Measurements from ENCODE around the gene CUEDC2. TPM values are rescaled to one million over a fixed set of nuclear protein-coding genes. Genes with fewer than 3 reads are reported as not detected.

Gene CUEDC2
- total RNA-seq, 1 donor from 2014 or later, result 64.2 TPM

- no peaks in the 10 kb centered on the region for H3K9me3 Mint-ChIP-seq
- peaks cover 68% of the 10 kb centered on the region for H3K36me3 Mint-ChIP-seq (ENCODE audit: low read depth)
- peak; percentile 62 for DNase-seq
These were observed 34.9 kb downstream of the CUEDC2 start for GRCh38 chr10:102397222-102398171.

DNA sequence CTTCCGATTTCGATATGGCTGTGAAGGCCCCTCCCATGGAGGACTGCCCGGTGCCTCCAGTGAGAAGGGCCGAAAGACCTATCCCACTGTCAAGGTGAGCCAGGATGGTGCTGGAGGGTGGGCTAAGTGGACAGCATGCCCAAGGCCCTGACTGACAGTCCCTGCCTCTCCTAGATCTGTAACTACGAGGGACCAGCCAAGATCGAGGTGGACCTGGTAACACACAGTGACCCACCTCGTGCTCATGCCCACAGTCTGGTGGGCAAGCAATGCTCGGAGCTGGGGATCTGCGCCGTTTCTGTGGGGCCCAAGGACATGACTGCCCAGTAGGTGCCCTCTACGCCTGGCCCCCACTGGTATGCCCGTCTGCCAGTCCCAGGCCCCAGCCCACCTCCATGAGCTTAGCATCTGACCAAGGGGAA, 35.6 kb downstream of the CUEDC2 start:
- H3K36me3 Mint-ChIP-seq (ENCODE audit: low read depth), result peaks cover 62% of the 10 kb centered on the region

More at GRCh38 chr10:102397222-102398171, 34.9 kb downstream of the CUEDC2 start:
- Mint-ChIP-seq H3K27ac (peak overlapping the region; percentile 100), H3K4me3 (peak overlapping the region; percentile 90), H3K27me3 (no peaks in the 10 kb centered on the region), H3K4me1 (peaks cover 46% of the 10 kb centered on the region)
- intact Hi-C loops (cut with micrococcal nuclease), result no loop called here

GRCh38 chr10:102396317-102396650, 36.1 kb downstream of the CUEDC2 start:
- intact Hi-C loops (cut with micrococcal nuclease), result no loop called here
- no peaks in the 10 kb centered on the region for H3K27me3 Mint-ChIP-seq
- peaks cover 49% of the 10 kb centered on the region for H3K4me1 Mint-ChIP-seq
- H3K4me3 Mint-ChIP-seq, result peak overlapping the region; percentile 90
- H3K27ac Mint-ChIP-seq, result peak overlapping the region; percentile 100
- no peaks in the 10 kb centered on the region for H3K9me3 Mint-ChIP-seq
- peak; percentile 71 for DNase-seq
- peaks cover 59% of the 10 kb centered on the region for H3K36me3 Mint-ChIP-seq (ENCODE audit: low read depth)

More for the DNA sequence above, 35.6 kb downstream of the CUEDC2 start:
- peak overlapping the region; percentile 90 for H3K4me3 Mint-ChIP-seq
- H3K9me3 Mint-ChIP-seq, result no peaks in the 10 kb centered on the region
- peaks cover 49% of the 10 kb centered on the region for H3K4me1 Mint-ChIP-seq
- intact Hi-C loops (cut with micrococcal nuclease), result no loop called here
- H3K27me3 Mint-ChIP-seq, result no peaks in the 10 kb centered on the region
- peak overlapping the region; percentile 100 for H3K27ac Mint-ChIP-seq
- peak; percentile 58 for DNase-seq

GRCh38 chr10:102395400-102396316, 36.7 kb downstream of the CUEDC2 start, which contains the start of gene NFKB2:
Gene NFKB2 (plus strand): TSS chr10:102395705. CDS start chr10:102395960, 255 bp downstream.
- H3K36me3 Mint-ChIP-seq (ENCODE audit: low read depth), result peaks cover 55% of the 10 kb centered on the region
- peak within 1 kb of the TSS; percentile 90 for H3K4me3 Mint-ChIP-seq
- intact Hi-C loops (cut with micrococcal nuclease), result loop anchor here (1.0 to 2.0 kb wide), 4 partner anchors 150 to 263 kb away; partner anchors contain the start of genes GBF1 and NOLC1
- H3K4me1 Mint-ChIP-seq, result peaks cover 51% of the 10 kb centered on the region
- H3K27ac Mint-ChIP-seq, result peak within 1 kb of the TSS; percentile 100
- H3K27me3 Mint-ChIP-seq, result peaks cover 3% of the 10 kb centered on the region
- DNase-seq, result peak; percentile 98
- no peaks in the 10 kb centered on the region for H3K9me3 Mint-ChIP-seq

GRCh38 chr10:102394801-102395399, 37.5 kb downstream of the CUEDC2 start:
- Mint-ChIP-seq H3K4me3 (peak overlapping the region; percentile 90), H3K27ac (peak overlapping the region; percentile 100)

DNA sequence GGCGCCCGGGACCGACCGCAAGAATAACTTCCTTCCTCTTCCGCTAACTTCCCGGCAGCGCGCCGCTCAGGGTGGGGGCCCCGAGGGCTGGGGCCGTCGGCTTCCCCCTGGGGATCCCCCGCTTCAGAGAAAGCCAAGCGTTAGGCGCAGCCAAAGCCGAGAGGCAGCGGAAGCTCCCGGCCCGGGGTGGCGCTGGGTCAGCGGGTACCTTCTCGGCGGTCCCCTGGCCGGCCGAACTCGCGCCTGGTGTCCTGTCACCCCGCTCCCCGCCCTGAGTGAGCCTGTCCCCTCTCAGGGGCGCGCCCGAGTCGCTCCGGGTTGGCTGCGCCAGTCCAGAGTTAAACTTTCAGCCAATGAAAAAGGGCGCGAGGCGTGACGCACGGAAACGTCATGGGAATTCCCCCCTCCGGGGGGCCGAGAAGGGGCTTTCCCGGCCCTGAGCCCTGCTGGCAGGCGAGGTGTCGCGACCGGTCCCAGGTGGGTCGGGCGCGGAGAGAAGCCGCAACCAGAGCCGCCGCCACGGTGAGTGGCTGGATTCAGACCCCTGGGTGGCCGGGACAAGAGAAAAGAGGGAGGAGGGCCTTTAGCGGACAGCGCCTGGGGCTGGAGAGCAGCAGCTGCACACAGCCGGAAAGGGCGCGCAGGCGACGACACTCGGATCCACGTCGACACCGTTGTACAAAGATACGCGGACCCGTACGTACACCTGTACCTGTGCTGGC, 38.1 kb downstream of the CUEDC2 start:
- Mint-ChIP-seq H3K27me3 (peaks cover 3% of the 10 kb centered on the region), H3K36me3 (ENCODE audit: low read depth) (peaks cover 41% of the 10 kb centered on the region), H3K9me3 (no peaks in the 10 kb centered on the region), H3K4me3 (peak overlapping the region; percentile 90), H3K4me1 (peaks cover 41% of the 10 kb centered on the region), H3K27ac (peak overlapping the region; percentile 100)
- peak; percentile 100 for DNase-seq
- intact Hi-C loops (cut with micrococcal nuclease), result loop anchor here (1.0 to 5.0 kb wide), 11 partner anchors 15 to 252 kb away; partner anchors contain the start of gene ACTR1A

More at GRCh38 chr10:102394801-102395399, 37.5 kb downstream of the CUEDC2 start:
- DNase-seq, result no peak
- peaks cover 45% of the 10 kb centered on the region for H3K4me1 Mint-ChIP-seq
- H3K27me3 Mint-ChIP-seq, result peaks cover 3% of the 10 kb centered on the region
- no peaks in the 10 kb centered on the region for H3K9me3 Mint-ChIP-seq
- intact Hi-C loops (cut with micrococcal nuclease), result loop anchor here (1.0 to 5.0 kb wide), 14 partner anchors 14 to 263 kb away; partner anchors contain the start of genes ACTR1A, GBF1 and NOLC1
- H3K36me3 Mint-ChIP-seq (ENCODE audit: low read depth), result peaks cover 47% of the 10 kb centered on the region

DNA sequence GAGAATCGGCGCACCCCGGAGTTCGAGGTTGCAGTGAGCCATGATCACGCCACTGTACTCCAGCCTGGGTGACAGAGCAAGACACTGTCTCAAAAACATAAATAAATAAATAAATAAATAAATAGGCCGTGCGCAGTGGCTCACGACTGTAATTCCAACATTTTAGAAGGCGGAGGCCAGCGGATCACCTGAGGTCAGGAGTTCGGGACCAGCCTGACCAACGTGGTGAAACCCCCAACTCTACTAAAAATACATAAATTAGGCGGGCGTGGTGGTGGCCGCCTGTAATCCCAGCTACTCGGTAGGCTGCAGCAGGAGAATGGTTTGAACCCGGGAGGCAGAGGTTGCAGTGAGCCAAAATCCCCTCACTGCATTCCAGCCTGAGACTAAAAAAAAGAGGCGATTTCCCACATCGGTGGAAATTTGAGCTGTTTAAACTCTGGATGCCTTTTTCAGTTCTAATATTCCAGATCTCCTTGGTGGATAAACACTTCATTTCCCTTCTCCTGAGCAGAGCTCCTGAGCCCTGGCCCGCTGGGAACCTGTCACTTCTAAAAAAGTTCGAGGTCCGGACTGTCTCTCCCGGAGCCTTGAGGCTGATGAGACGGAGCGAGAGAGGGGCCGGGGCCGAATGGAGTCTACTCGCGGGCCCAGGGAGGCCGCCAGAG, 38.8 kb downstream of the CUEDC2 start:
- Mint-ChIP-seq H3K9me3 (no peaks in the 10 kb centered on the region), H3K4me3 (peak overlapping the region; percentile 90), H3K27ac (peak overlapping the region; percentile 100), H3K4me1 (peaks cover 37% of the 10 kb centered on the region), H3K27me3 (peaks cover 3% of the 10 kb centered on the region), H3K36me3 (ENCODE audit: low read depth) (peaks cover 37% of the 10 kb centered on the region)
- peak; percentile 74 for DNase-seq
- intact Hi-C loops (cut with micrococcal nuclease), result loop anchor here (1.0 to 5.0 kb wide), 11 partner anchors 16 to 253 kb away; partner anchors contain the start of gene ACTR1A

GRCh38 chr10:102392306-102392705, 40.1 kb downstream of the CUEDC2 start:
- H3K27me3 Mint-ChIP-seq, result peaks cover 3% of the 10 kb centered on the region
- peaks cover 25% of the 10 kb centered on the region for H3K36me3 Mint-ChIP-seq (ENCODE audit: low read depth)
- H3K27ac Mint-ChIP-seq, result peak overlapping the region; percentile 81
- intact Hi-C loops (cut with micrococcal nuclease), result loop anchor here (5.0 kb wide), 1 partner anchor 190 kb away; no protein-coding TSS in a partner anchor
- peaks cover 25% of the 10 kb centered on the region for H3K4me1 Mint-ChIP-seq
- no peaks in the 10 kb centered on the region for H3K9me3 Mint-ChIP-seq
- no peak overlapping the region for H3K4me3 Mint-ChIP-seq
- no peak for DNase-seq

- no peak for DNase-seq
- H3K36me3 Mint-ChIP-seq (ENCODE audit: low read depth), result peaks cover 7% of the 10 kb centered on the region
- H3K27ac Mint-ChIP-seq, result no peak overlapping the region
- peaks cover 19% of the 10 kb centered on the region for H3K4me1 Mint-ChIP-seq
- peaks cover 3% of the 10 kb centered on the region for H3K27me3 Mint-ChIP-seq
- H3K4me3 Mint-ChIP-seq, result no peak overlapping the region
- intact Hi-C loops (cut with micrococcal nuclease), result loop anchor here (5.0 kb wide), 1 partner anchor 192 kb away; no protein-coding TSS in a partner anchor
- H3K9me3 Mint-ChIP-seq, result no peaks in the 10 kb centered on the region
These were observed 42.5 kb downstream of the CUEDC2 start for GRCh38 chr10:102389894-102390293.

DNA sequence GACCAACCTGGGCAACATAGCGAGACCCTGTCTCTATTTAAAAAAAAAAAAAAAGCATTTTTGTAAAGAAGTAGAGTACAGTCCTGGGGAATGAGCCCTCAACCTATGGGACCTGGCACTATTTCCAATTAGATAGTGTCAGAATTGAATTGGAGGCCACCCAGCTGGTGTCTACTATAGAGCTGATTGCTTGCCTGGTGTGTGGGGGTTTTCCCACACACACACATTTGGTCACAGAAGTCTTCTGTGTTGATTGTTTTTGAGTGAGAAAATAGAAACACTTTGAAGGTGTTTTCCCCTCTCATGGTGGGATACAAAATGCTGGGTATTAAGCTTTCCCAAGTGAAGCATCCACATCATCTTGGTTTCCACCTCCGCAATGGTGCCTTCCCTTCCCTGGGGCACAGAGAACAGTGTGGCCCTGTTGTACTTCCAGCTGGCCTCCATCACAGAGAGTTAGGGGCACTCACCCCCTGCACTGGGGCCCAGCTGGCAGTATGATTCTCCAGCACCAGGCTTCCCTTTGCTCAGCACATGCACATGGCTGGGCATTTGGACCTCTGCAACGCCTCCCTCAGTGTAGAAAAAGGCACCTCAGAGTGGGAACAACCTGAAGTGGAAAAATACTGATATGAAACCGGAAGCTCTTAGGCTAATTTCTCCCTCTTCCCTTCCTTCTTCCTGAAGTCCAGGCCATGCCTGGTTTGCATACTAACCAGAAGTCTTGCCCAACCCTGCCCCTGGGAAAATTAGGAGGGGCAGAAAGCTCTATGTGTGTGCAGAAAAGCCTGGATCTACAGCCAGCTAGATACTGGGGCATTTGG, 47.6 kb downstream of the CUEDC2 start:
- Mint-ChIP-seq H3K4me1 (peaks cover 10% of the 10 kb centered on the region), H3K27me3 (no peaks in the 10 kb centered on the region), H3K9me3 (no peaks in the 10 kb centered on the region), H3K4me3 (no peak overlapping the region), H3K36me3 (ENCODE audit: low read depth) (peaks cover 22% of the 10 kb centered on the region), H3K27ac (peak overlapping the region; percentile 21)
- DNase-seq, result no peak
- intact Hi-C loops (cut with micrococcal nuclease), result no loop called here

DNA sequence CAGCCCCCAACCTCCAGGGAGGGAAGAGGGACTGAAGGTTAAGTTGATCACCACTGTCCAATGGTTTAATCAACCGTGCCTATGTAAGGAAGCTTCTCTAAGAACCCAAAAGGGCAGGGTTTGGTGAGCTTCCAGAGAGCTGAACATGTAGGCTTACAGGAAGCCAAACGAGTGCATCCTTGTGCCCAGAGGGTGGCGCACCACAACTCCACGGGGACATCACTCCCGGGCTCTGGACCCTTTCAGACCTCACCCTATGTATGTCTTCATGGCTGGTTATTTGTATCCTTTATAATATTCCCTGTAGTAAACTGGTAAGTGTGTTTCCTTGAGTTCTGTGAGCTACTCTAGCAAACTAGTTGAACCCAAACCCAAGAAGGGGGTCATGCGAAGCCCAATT, 48.3 kb downstream of the CUEDC2 start:
- intact Hi-C loops (cut with micrococcal nuclease), result no loop called here
- Mint-ChIP-seq H3K27ac (no peak overlapping the region), H3K9me3 (no peaks in the 10 kb centered on the region), H3K27me3 (no peaks in the 10 kb centered on the region), H3K4me1 (peaks cover 10% of the 10 kb centered on the region), H3K4me3 (no peak overlapping the region), H3K36me3 (ENCODE audit: low read depth) (peaks cover 25% of the 10 kb centered on the region)
- DNase-seq, result no peak

All from activated CD4-positive, alpha-beta T cell treated with anti-CD3 and anti-CD28 coated beads, Interleukin-2, amount 10 ng/mL, durations not matched to agents 24 days and 14 days (primary cell).